NOMO-1 treated with dmso at 0.1 percent for 144 hours (cell line): ENCODE data around the gene GHDC.

Source experiments
- DNase-seq: peaks from one replicate; lab custom pipeline; 2025; ENCODE audit not compliant: unreplicated experiment; lab: John Stamatoyannopoulos, UW

Gene GHDC

DNA sequence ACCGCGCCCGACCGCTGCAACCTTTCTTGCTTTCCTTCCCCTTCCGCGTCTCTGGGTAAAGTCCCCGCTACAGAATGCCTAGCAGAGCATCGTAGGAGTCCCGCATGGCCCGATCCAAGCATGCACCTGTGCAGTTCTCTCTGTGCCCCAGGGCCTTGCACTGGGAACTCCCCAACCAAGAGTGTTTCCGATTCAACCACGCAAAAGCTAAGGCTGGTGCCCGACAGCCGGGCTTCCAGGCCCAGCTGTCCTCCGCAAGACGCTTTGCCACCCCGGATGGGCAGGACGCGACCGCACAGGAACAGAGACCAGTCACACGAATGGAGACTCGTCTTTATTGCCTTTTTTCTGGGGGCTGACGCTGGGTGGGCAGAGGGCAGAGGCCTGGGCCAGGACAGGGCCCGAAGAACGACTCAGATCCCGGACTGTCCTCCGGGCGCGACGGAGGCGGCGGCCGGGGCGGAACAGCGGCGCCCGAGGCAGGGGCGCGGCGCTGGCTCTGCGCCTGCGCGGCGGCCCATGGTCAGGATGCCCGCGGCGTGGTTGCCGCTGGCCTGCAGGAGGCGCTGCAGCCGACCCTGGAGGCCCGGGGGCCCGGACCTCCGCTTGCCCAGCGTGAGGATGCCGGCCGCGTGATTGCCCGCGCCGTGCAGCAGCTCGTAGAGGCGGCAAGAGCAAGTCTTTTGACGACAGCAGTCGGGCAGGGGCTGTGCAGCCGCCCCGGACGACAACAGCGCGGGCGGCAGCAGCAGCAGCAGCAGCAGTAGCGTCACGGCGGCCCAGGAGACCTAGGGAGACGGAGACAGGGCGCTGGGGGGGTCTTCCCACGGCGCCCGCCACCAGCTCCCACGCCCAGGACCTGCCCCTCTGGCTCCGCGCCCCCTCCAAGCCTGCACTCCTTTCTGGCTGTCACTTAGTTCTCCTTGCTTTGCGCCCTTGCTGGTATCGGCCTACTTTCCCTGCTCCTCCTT is 10.3 kb downstream of the GHDC start:
- DNase-seq = peak; percentile 70

DNA sequence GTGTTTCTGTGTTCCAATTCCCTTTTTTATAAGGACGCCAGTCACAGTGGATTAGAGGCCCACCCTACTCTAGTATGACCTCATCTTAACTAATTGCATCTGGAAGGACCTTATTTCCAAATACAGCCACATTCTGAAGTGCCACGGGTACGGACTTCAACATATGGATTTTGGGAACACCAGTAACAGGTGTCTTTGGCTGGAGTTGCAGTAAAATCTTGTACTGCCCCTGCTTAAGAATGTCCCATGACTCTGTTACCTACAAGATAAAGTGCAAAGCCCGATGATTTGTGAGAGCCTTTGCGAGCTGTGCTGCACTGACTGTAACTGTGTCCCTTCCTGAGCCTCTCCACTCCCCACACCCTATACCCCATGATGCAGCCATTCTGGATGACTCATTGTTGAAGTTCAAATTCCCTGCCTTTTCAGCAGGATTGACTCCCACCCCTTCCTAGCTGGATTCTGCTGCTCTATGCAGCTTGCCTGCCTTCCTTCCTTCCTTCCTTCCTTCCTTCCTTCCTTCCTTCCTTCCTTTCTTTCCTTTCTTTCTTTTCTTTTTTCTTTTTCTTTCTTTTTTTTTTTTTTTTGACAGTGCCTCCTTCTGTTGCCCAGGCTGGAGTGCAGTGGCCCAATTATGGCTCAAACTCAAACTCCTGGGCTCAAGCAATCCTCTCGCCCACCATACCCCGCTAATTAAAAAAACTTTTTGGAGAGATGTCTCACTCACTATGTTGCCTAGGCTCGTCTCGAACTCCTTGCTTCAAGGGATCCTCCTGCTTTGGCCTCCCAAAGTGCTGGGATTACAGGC is 11.2 kb downstream of the GHDC start:
- no peak for DNase-seq

DNA sequence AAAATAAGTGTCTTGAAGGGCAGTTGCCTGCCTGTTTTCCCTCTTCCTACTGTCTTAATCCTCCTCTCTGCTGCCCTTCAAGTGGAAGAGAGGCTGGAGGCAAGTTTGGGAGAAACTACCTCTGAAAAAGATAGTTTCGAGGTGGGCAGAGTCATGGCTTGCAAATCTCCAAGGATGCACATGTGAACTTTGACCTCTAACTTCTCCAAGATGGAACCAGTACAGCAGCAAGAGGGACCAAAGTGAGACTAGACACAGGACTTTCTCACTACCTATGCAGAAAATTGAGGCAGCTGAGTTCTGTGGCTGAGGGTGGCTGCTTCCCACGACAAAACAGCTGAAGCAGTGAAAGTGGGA is 12.5 kb downstream of the GHDC start:
- DNase-seq = no peak

DNA sequence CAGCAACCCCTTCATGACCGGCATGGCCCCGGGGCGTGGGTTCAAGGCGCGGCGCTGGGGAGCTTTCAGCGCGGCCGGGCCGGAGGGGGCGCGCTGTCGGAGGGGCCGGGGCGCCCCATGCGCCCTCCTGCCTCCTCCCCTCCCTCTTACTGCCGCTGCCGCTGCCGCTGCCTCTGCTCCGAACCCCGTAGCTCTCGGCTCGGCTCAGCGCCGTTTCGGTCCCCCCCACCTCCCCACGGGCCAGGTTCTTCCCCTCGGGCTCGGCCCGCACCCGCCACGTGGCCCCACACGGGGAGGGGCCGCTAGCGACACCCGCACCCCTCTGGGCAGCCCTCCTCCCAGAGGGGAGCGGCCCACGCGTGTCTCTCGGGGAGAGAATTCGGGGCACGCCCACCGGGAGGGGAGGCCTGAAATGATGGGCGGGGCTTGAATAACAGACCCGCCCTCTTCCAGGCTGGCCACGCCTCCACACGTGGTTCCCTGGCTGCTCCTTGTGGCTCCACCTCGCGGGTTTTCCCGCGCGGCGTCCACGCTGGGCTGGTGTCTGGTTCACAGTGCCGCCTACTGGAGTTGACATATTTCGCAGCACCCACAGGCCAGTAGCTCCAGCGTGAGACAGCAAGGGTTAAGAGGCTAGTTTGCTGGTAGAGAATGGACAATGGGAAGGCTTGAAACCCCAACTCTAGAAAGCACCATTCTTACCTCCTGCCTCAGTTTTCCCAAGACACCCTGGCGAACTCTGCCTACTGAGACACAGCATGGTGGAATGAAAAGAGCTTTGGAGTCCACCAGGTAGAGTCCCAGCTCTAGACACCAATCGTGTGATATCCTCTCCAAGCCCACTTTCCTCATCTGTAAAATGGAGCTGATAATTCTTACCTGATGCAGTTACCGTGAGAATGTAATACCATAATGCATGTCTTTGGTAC is 13.1 kb downstream of the GHDC start, which contains the start of gene KCNH4:
KCNH4 (minus strand) TSS at position 221 of the 929 bp plus-strand sequence; CDS start at position 24, 197 bp downstream.
- peak; percentile 77 for DNase-seq

DNA sequence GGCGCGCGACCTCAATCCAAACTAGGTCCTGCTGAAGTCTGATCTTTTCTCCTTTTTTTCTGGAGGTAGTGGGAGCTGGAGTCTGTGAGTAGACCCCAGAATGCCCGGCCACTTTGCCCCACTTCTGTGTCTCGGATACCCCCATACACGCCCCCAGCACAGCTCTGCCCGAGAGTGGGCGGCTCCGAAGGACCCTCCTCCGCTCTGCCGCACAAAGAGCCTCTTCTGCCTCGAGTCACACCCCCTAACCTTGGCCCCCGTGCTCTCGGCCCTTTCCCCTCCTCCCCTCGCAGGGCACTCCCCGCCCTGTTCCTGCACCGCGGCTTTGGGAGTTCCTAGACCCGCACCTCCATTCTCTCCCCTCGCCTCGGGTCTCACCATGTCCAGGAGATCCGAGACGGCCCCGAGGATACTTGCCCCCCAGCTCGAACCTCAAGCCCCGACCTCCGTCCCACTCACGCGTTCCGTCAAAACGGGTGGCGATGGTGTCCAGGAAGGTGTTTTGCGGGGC is 13.8 kb downstream of the GHDC start:
- no peak for DNase-seq

DNA sequence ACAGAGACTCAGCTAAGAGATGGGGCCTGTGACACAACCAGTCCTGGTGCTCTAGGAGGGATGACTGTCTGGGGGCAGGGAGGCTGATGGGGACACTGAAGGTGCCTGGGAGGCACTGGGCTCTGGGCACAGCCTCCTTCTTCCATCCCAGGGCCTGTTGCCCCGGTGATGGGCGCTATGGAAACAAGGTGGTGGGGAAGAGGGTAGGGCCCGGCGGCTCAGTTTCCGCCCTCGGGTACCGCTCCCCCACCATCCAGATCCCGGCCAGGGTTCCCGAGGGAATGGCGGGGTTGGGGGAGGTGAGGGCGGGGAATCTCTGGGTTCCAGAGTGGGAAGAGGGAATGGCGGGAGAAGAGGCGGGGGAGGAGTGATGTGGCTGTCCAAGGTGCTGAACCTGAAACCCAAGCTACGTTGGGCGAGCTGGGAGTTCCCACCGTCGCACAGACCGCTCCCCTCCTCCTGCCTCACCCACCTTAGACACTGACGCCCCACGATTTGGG is 14.3 kb downstream of the GHDC start:
- no peak for DNase-seq

DNA sequence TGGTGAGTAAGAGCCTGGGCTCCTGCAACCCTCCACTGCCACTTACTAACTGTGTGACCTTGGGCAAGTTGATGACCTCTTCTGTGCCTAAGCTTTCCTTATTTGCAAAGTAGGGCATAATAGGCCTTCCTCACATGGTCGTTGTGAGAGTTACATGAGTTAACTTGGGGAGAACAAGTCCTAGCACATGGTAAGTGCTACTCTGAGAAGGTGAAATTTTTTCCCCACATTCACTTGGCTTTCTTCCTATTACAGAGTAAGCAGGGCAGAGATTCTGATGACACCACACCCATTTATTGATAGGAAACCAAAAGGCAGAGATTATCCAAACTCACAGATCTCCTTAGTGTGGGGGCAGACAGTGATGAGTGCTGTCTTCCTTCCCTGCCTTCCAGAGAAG is 15.0 kb downstream of the GHDC start:
- no peak for DNase-seq

DNA sequence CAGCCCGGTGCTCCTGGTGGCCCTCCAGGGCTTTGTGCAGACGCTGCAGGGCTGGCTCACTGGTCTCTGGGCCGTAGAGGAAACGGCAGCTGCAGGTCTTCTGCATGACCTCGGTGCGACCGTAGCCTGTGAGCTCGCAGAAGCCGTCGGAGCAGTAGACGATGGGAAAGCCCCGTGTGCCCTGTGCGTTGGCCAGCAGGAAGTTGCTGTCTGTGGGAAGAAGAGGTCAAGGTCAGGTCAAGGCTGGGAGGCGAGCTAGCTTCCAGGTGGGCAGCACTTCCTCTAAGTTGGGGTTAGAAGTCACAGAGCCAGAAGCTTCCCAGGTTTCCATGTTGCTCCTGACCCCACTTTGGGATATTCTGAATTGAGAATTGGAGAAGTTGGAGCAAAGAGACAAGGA is 15.5 kb downstream of the GHDC start:
- no peak for DNase-seq

DNA sequence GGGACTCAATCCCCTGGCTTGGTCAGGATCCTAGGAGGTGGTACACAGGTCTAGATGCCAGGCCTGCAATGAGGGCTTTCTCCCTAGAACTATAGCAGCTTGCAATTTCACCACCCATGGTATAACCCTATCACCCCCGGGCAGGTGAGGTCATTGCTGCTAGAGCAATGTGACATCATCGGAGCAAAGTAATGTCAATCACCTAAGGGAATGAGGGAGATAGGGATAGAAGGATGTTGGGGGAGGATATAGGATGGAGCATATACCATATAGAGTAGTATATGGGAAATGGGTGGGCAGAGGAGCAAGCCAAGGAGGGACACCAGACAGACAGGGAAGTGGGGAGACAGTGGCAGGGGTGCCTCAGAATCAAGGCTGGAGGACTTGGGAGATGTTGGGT is 16.6 kb downstream of the GHDC start:
- DNase-seq = no peak

DNA sequence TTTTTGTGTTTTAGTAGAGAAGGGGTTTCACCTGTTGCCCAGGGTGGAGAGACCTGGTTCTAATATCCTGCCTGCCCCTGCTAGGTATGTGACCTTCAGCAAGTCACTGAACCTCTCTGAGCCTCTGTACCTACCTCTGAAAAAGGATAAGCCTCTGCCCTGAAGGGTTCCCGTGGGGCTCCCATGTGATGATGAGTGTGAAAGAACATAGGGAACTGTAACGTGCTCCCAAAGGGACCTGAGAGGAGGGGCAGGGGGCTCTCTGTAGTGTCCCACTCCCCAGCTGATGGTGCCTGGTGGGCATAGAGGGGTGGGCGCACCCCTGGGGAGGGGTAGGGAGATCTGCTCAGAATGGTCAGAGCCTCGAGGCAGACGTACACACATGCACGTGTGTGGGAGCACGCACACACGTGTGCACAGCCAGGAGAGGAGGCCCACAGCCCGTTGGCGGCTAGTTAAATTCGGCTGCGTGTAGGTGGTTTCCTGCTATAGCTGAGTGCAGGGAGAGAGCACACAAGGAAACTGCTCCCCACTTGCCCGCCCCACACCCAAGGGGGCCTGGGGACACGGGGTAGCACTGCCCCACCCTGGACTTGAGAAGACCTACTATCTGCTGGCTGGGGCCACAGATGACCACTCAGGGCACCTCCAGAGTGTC is 20.0 kb downstream of the GHDC start:
- no peak for DNase-seq

DNA sequence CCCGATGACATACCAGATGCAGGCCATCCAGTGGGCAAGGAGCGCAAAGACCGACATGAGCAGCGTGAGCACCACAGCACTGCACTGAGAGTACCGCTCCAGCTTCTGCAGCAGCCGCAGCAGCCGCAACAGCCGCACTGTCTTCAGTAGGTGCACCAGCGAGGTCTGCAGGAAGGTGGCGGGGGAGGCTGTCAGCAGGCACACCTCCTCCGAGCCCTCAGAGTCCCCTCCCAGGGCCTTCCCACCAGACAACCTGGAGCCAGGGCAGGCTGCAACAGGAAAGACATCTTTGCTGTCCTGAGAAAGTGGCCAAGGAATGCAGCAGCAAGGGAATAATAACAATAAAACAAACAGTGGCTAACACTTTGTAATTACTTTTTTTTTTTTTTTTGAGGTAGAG is 22.5 kb downstream of the GHDC start:
- DNase-seq = no peak

DNA sequence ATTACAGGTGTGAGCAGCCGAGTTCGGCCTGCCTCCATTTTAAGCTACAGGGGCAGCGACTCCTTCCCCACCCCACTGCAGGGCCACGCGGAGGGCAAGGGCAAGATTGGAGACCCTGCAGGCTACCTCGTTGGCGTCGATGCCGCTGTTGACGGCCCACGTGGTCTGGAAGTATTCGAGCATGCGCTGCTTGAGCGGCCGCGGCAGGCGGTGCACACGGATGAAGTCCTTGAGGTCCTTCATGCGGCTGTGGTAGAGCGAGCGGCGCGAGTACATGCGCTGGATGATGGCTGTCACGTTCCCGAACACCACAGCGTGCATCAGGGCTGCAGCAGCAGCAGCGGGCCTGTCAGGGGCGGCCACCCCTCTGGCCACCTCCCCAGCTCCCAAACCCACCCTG is 24.9 kb downstream of the GHDC start:
- DNase-seq = no peak

DNA sequence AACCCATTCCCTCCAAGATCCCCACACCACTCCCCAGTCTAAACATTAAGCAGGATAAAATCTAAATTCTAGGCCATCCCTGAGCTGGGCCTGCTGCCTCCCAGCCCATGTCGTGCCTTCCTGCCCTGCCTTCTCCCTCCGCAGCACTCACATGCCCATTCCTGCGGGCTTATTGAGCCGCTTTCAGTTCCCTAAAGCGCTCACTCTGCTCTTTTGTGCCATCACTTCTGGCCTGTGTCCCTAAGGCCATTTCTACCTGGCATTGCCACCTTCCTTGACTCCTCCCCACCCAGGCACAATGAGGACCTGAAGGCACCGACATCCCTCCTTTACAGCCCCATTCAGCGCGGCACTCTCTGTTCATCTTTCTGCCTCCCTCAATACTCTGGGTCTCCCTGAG is 26.5 kb downstream of the GHDC start:
- DNase-seq = peak; percentile 13

DNA sequence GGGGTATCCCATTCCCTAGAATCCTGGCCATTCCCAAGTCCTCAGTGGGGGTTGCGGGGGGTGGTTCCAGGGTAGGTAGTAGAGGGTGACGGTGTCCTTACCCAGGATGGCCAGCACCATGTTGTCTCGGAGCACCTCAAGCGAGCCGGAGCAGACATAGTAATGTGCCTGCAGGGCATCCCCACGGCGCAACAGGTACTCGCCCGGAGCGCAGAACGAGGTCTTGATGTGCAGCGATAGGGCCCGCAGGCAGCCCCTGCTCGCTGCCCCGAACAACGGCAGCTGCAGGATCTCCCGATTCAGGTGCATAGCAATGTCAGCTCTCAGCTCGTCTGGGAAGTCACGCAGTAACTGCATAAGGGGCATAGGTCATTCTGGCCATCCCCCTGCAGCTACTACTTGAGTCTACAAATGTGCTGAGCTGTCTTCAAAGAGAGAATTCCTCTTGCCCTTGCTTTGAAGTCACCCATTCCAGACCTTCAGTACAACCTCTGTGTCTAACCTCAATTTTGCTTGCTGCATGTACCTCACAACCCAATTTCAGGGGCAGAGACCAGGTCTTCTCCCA is 28.0 kb downstream of the GHDC start:
- no peak for DNase-seq

DNA sequence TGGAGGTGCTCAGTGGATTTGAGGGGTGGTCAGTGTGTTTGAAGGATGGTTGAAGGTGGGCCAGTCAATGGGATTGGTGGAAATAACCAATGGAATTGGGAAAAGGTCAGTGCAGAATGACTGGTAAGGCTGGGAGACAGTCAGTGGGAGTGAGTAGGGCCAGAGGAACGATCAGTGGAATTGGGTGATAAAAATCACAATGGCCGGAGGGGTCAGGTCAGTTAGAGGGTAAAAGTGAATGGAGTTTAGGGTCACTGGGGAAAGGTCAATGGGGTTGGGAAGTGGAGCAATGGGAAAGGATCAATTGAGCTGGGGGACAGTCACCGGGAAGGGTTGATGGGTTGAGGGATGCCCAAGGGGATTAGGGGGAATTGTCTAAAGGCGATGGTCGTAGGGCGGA is 28.5 kb downstream of the GHDC start:
- no peak for DNase-seq

DNA sequence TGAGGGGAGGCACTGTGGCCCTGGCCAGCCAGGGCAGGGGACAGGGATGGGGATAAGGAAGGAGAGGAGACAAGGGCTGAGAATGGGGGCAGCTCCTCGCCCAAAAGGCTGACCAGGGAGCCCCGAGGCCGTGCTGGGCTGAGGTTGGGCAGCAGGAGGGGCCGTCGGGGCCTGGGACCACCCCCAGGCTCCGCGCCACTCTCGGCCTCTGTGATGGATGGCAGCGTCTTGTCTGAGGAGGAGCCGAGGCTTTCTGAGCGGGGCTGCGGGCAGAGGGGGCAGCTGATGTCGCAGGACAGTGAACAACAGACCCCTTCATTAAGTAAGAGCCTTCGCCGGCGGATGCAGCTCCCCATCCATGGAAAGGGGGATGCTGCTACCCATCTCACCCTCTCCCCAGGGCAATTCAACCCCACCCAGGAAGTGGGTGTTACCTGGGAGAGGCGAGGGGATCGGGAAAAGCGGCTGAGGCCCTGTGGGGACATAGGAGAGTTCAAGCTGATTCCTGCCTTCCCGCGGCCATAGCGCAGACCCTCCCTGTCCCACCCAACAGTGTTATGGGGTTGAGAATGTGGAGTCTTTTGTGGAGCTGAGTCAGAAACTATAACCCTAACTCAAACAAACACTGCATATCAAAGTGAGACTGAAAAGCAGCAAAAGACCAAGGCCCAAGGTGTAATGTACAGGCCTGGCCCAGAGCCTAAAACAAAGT is 30.4 kb downstream of the GHDC start:
- DNase-seq = no peak

DNA sequence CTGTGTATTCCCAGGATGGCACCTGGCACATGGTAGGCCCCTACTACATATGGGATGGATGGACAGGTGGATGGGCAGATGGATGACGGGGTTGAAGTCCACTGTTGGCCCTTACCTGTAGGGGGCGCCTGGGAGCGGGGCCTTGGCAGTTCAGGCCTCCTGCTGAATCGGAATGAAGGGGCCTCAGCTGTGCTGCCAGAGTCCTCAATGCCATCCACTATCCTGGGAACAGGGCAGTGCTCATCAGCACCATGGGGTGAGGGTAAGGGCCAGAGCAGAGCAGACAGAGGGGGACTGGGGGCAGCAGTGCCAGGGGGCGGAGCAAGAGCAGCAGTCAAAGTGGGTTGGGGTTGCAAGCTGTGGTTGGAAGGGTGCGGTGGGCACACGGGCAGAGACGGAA is 31.2 kb downstream of the GHDC start:
- DNase-seq = no peak

DNA sequence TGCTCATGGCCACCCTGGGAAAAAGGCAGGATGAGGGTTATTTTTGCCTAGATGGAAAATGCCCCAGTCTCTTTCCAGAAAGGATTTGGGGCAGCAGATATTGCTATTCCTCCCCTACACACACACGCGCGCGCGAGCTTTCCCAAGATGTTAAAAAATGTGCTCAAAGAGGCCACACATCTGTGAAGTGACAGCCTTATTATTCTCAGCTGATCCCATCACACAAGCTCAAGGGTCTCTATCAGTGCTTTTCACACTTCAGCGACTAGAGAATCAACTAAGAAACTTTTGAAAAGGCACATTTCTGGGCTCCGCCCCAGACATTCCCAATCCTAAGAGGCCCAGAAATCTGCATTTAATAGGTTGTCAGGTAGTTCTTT is 33.8 kb downstream of the GHDC start:
- no peak for DNase-seq
